GM21360 (cell line): Measurements from ENCODE around the gene PLEK.
A peak's percentile ranks its signal among the peaks of the same experiment; 100 is the strongest.
"Not testable (repeated sequence)": the region's sequence is repeated elsewhere in the genome, so short reads cannot be mapped to it uniquely, and the experiment has no call there.

Experiments used
- ATAC-seq: cut with Tn5 transposase; IDR thresholded peaks from one replicate; pipeline ENCODE4 v1.9.1; 2021; ENCODE audit warnings: mild to moderate bottlenecking, moderate library complexity; ENCODE audit not compliant: unreplicated experiment

Gene PLEK

GRCh38 chr2:68383778-68384177 lies 18.7 kb downstream of the PLEK start:
- ATAC-seq = no peak

GRCh38 chr2:68384485-68385107 lies 19.5 kb downstream of the PLEK start:
- ATAC-seq = no peak

DNA sequence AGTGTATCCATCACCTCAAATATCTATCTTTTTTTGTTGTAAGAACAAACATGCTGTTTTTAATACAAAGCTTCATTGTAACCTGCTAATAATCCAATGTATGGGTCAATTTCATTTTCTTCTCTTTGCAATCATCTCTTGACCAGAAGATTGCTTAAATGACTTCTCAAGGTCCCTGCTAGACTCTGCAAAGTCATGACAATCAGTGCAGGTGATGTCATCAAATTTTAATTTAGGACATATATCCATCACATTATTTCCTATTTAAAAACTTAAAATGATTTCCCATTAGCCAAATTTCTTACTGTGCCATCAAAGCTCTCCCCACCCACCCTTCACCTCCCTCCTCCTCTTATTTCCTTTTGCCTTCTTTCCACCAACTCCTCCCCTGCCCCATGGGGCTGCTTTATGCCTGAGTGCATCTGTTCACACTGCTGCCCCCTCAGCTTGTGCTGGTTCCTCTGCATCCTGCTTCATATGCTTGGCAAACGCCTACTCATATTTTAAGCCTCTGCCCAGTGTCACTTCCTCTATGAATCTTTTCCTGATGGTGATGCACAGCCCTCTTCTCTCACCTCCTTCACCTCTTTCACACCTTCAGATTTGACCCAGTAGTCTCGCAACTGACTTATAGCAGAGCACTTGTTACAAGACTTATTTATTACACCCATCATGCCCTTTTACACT lies 20.3 kb downstream of the PLEK start:
- ATAC-seq = peak; percentile 55

- no peak for ATAC-seq
Observed at GRCh38 chr2:68385907-68386287, 20.8 kb downstream of the PLEK start.

DNA sequence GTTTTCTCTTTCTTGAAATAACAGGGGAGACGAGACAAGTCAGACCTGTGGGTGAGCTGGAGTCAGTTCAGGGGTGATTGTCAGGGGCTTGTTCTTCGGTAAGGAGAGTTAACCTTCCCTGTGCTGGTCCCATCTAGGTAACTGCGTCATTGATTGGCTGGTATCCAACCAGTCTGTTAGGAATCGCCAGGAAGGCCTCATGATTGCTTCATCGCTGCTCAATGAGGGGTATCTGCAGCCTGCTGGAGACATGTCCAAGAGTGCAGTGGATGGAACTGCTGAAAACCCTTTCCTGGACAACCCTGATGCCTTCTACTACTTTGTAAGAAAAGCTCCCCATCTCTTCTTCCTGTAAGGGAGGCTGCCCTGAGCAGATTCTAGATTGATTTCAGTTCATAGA lies 21.3 kb downstream of the PLEK start:
- ATAC-seq = no peak

DNA sequence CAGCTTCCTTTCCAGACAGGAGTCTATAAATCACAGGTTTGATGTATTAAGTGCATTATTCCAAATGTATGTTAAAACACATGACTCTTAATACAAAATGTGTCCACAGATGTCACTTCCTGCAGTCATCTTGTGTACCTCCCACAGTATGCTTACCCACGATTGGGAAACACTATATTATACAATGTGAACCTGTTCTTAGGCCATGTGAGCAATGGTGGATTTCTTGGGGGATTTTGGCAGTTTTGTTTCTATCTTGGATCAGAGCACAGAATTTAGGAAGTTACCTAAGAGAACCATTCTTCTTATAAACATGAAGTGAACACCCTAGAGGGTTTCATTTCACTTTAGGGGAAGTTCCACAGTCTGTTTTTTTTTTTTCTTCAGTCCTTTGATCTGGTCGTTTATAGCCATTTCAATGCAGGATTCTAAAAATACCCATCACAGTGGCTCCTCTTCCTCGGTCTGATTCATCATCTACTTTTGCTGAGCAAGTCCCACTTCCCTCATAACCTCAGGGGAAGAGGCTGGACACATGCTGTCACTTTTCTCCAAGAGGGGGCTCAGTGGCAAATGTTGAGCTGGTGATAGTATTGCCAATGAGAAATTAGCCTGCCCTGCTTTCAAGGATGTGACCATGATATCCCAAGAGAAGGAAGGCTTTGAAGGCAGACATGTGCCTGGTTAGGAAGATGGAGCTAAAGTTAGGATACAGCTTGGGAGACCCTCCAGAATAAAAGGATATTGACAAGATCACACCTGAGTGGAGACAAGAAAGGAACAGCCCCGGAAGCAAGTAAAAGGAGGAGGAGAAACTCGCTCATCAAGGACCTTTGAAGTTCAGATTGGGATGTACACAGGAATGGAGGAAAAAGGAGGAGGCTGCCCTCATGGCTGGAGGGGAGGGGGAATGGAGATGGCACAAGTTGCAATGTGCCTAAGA lies 22.6 kb downstream of the PLEK start:
- ATAC-seq = peak; percentile 42

DNA sequence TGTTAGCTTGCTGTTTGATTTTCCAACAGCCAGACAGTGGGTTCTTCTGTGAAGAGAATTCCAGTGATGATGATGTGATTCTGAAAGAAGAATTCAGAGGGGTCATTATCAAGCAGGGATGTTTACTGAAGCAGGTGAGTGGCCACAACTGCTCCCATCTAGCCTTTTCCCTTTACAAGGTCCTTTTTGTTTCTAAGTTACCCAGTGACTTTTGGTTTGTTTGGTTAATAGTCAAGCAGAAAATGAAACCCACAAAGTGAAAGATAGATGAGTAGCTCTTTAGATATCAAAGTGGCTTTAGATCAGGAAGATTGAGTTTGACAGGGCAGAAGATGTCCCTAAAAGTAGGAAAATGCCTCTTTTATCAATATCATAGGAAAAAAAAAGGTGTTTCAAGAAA lies 23.3 kb downstream of the PLEK start:
- ATAC-seq = no peak

DNA sequence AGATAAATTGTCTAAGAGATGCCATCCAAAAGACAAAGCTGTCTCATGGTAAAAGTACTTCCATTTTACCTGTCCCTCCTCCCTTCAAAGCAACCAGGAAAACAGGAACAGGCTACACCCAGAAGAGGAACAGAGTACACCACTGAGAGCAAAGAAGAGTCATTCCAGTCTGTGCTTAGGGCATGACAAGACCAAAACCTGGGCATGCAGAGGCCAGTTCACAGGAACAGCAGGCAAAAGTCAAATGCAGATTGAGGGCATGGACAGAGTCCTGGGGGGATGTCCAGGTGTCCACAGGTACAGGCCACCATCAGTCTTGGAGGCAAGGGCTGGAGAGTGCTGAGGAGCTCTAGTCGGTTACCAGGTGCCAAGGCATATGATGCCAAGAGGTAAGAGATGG lies 23.7 kb downstream of the PLEK start:
- ATAC-seq = no peak

DNA sequence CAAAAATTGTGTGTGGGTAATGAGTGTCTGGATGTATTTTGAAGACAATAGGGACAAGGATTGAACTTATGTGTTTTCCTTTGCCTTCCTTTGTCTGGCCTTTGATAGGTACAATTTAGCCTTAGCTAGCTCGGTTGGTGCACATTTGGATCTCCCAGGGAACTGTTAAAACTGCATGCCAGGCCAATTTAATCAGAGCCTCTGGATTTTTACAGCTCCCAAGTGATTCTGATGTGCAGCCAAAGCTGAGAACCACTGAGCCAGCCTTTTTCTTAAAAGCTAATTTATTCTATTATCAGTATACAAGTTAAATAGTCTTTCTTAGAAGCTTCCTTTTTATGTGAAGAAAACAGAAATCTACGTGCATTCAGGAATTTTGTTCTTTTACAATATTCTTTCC lies 25.0 kb downstream of the PLEK start:
- no peak for ATAC-seq

DNA sequence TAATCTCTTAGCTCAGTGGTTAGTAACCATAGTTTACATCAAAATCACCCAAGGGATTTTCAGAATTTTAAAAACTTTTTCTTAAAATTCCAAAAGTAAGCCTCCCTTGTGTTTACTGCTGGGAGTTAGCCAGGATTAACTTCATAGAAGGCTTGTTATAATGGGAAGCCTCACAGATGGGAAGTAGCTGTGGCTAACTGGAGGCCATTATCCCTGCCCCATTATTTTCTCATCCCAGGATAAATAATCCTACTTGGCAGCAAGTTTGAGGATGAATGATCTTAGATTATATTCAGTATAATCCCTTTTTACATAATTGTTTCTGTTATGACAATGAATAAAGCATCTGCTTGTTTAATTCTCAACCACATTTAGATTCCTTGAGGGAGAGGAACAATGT lies 25.5 kb downstream of the PLEK start:
- no peak for ATAC-seq

GRCh38 chr2:68391099-68391498 lies 26.0 kb downstream of the PLEK start:
- no peak for ATAC-seq

- ATAC-seq = no peak
Observed at GRCh38 chr2:68391869-68392268, 26.8 kb downstream of the PLEK start.

DNA sequence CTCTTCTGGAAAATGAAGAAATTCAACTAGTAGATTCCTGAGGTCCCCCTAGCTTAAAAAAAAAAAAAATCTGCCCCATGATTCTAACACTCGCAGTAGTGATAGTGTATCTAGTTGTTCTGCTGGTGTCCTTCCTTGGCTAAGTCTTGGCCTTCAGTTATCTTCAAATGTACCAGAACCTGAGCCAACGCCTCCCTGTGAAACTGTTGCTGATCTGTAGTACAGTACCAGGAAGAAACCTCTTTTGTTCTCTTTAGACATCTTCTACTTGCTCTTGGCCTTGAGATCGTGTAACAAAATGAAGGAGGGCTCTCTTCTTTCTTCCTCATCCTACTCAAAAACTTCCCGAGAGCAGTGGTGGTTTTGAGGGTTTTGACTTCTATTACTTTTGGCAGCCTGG lies 31.0 kb downstream of the PLEK start:
- ATAC-seq = no peak

DNA sequence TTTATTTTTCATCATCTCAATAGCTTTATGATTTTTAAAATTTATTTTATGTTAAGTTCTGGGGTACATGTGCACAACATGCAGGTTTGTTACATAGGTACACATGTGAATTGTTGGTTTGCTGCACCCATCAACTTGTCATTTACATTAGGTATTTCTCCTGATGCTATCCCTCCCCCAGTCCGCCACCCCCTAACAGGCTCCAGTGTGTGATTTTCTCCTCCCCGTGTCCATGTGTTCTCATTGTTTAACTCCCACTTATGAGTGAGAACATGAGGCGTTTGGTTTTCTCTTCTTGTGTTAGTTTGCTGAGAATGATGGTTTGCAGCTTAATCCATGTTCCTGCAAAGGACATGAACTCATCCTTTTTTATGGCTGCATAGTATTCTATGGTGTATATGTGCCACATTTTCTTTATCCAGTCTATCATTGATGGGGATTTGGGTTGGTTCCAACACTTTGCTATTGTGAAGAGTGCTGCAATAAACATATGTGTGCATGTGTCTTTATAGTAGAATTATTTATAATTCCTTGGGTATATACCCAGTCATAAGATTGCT lies 32.7 kb downstream of the PLEK start:
- not testable (repeated sequence) for ATAC-seq

- ATAC-seq = peak; percentile 62
Observed at GRCh38 chr2:68403199-68403644, 38.1 kb downstream of the PLEK start.

GRCh38 chr2:68404164-68404563 lies 39.1 kb downstream of the PLEK start:
- ATAC-seq = no peak

DNA sequence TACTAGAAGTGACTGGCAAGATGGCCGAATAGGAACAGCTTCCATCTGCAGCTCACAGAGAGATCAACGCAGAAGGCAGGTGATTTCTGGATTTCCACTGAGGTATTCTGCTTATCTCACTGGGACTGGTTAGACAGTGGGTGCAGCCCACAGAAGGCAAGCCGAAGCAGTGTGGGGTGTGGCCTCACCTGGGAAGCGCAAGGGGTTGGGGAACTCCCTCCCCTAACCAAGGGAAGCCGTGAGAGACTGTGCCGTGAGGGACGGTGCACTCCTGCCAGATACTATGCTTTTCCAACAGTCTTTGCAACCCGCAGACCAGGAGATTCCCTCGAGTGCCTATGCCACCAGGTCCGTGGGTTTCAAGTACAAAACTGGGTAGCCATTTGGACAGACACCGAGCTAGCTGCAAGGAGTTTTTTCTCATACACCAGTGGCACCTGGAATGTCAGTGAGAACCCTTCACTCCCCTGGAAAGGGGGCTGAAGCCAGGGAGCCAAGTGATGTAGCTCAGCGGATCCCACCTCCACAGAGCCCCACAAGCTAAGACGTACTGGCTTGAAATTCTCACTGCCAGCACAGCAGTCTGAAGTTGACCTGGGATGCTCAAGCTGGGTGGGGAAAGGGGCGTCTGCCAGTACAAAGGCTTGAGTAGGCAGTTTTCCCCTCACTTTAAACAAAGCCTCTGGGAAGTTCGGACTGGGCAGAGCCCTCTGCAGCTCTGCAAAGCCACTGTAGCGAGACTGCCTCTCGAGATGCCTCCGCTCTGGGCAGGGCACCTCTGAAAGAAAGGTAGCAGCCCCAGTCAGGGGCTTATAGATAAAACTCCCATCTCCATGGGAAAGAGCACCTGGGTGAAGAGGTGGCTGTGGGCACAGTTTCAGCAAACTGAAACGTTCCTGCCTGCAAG lies 40.1 kb downstream of the PLEK start:
- no peak for ATAC-seq

DNA sequence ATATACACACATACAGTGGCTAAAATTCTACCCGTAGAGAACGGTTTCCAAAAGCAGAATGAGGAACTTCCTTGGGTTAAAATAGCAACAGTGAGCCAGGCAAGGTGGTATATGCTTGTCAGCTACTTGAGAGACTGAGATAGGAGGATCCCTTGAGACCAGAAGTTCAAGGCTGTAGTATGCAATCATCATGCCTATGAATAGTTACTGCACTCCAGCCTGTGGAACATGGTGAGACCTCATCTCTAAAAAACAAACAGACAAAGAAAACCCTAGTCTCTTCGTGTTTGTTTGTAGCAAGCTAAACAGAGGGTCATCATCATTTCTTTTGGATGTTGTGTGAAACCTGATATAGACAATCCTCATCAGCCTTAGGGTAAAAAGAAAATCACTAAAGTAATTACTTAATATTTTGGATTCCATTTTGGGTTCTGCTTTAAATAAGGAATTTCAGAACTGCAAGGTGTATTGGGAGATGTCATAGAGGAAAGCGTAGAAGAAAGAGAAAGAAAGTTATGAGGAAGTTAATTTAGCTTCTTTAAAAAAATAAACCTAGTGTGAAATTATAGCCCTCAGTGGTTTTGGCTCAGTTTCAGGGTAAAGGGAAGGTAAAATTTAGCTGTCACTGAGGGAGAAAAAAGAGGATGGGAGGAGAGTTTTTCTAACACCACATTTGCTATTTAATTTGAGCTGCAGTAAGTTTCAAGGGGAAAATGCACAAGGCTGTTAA lies 46.5 kb downstream of the PLEK start:
- ATAC-seq = peak; percentile 96

GRCh38 chr2:68412127-68412819 lies 47.2 kb downstream of the PLEK start:
- ATAC-seq = peak; percentile 24
